ENCODE data around the gene CISD1.

CISD1 gene

GRCh38 chr10:58278274-58278961 is 9.5 kb downstream of the CISD1 start:
- FAIRE-seq (no peak), DNase-seq (ENCODE audit: insufficient read length, low spot score) (no peak)
- TF ChIP-seq POLR2A (IDR thresholded peaks at IDR 0.05; ENCODE audit: low read depth, low read length) (no peak), POU2F2 (IDR thresholded peaks at IDR 0.05; ENCODE audit: low read depth, low read length) (no peak), TAF1 (IDR thresholded peaks at IDR 0.05; ENCODE audit: low read depth, low read length) (no peak), PAX5 (IDR thresholded peaks at IDR 0.05; ENCODE audit: insufficient read depth, low read length, severe bottlenecking) (no peak), SPI1 (IDR thresholded peaks at IDR 0.05; ENCODE audit: low read depth, low read length) (no peak), POLR2AphosphoS5 (IDR thresholded peaks at IDR 0.05; ENCODE audit: low read depth, low read length) (no peak)

GRCh38 chr10:58278962-58279307 is 10.0 kb downstream of the CISD1 start:
- no peak for FAIRE-seq
- TF ChIP-seq POLR2AphosphoS5 (IDR thresholded peaks at IDR 0.05; ENCODE audit: low read depth, low read length) (no peak), POU2F2 (IDR thresholded peaks at IDR 0.05; ENCODE audit: low read depth, low read length) (no peak), PAX5 (IDR thresholded peaks at IDR 0.05; ENCODE audit: insufficient read depth, low read length, severe bottlenecking) (no peak), POLR2A (IDR thresholded peaks at IDR 0.05; ENCODE audit: low read depth, low read length) (no peak), SPI1 (IDR thresholded peaks at IDR 0.05; ENCODE audit: low read depth, low read length) (no peak), TAF1 (IDR thresholded peaks at IDR 0.05; ENCODE audit: low read depth, low read length) (no peak)
- no peak for DNase-seq (ENCODE audit: insufficient read length, low spot score)

GRCh38 chr10:58280477-58280876 is 11.5 kb downstream of the CISD1 start:
- TF ChIP-seq PAX5 (IDR thresholded peaks at IDR 0.05; ENCODE audit: insufficient read depth, low read length, severe bottlenecking) (no peak), SPI1 (IDR thresholded peaks at IDR 0.05; ENCODE audit: low read depth, low read length) (no peak), POU2F2 (IDR thresholded peaks at IDR 0.05; ENCODE audit: low read depth, low read length) (no peak), TAF1 (IDR thresholded peaks at IDR 0.05; ENCODE audit: low read depth, low read length) (no peak), POLR2A (IDR thresholded peaks at IDR 0.05; ENCODE audit: low read depth, low read length) (no peak), POLR2AphosphoS5 (IDR thresholded peaks at IDR 0.05; ENCODE audit: low read depth, low read length) (no peak)
- DNase-seq (ENCODE audit: insufficient read length, low spot score) (no peak), FAIRE-seq (no peak)

- no peak for FAIRE-seq
- TF ChIP-seq SPI1 (IDR thresholded peaks at IDR 0.05; ENCODE audit: low read depth, low read length) (no peak), POLR2AphosphoS5 (IDR thresholded peaks at IDR 0.05; ENCODE audit: low read depth, low read length) (no peak), POU2F2 (IDR thresholded peaks at IDR 0.05; ENCODE audit: low read depth, low read length) (no peak), PAX5 (IDR thresholded peaks at IDR 0.05; ENCODE audit: insufficient read depth, low read length, severe bottlenecking) (no peak), TAF1 (IDR thresholded peaks at IDR 0.05; ENCODE audit: low read depth, low read length) (no peak)
- DNase-seq (ENCODE audit: insufficient read length, low spot score) = no peak
Measured at GRCh38 chr10:58281092-58281752, 12.3 kb downstream of the CISD1 start.

- FAIRE-seq (peak; percentile 89), DNase-seq (ENCODE audit: insufficient read length, low spot score) (no peak)
- TF ChIP-seq POLR2AphosphoS5 (IDR thresholded peaks at IDR 0.05; ENCODE audit: low read depth, low read length) (no peak), SPI1 (IDR thresholded peaks at IDR 0.05; ENCODE audit: low read depth, low read length) (peak; percentile 77)
Measured at GRCh38 chr10:58282615-58283014, 13.7 kb downstream of the CISD1 start.

GRCh38 chr10:58291538-58292174 is 22.7 kb downstream of the CISD1 start:
- DNase-seq (ENCODE audit: insufficient read length, low spot score) = no peak
- FAIRE-seq = peak; percentile 28
- no peak for TF ChIP-seq POU2F2 (IDR thresholded peaks at IDR 0.05; ENCODE audit: low read depth, low read length)
- TF ChIP-seq PAX5 (IDR thresholded peaks at IDR 0.05; ENCODE audit: insufficient read depth, low read length, severe bottlenecking) = no peak

- DNase-seq (ENCODE audit: insufficient read length, low spot score) (no peak), FAIRE-seq (no peak)
- TF ChIP-seq PAX5 (IDR thresholded peaks at IDR 0.05; ENCODE audit: insufficient read depth, low read length, severe bottlenecking) (no peak), TAF1 (IDR thresholded peaks at IDR 0.05; ENCODE audit: low read depth, low read length) (no peak), SPI1 (IDR thresholded peaks at IDR 0.05; ENCODE audit: low read depth, low read length) (no peak), POLR2AphosphoS5 (IDR thresholded peaks at IDR 0.05; ENCODE audit: low read depth, low read length) (no peak), POLR2A (IDR thresholded peaks at IDR 0.05; ENCODE audit: low read depth, low read length) (no peak), POU2F2 (IDR thresholded peaks at IDR 0.05; ENCODE audit: low read depth, low read length) (no peak)
Measured at GRCh38 chr10:58293989-58294388, 25.0 kb downstream of the CISD1 start.

- FAIRE-seq = peak; percentile 70
- DNase-seq (ENCODE audit: insufficient read length, low spot score) = peak; percentile 15
- TF ChIP-seq POLR2A (IDR thresholded peaks at IDR 0.05; ENCODE audit: low read depth, low read length) (no peak), PAX5 (IDR thresholded peaks at IDR 0.05; ENCODE audit: insufficient read depth, low read length, severe bottlenecking) (no peak), POU2F2 (IDR thresholded peaks at IDR 0.05; ENCODE audit: low read depth, low read length) (no peak), SPI1 (IDR thresholded peaks at IDR 0.05; ENCODE audit: low read depth, low read length) (no peak), POLR2AphosphoS5 (IDR thresholded peaks at IDR 0.05; ENCODE audit: low read depth, low read length) (no peak), TAF1 (IDR thresholded peaks at IDR 0.05; ENCODE audit: low read depth, low read length) (no peak)
Measured at GRCh38 chr10:58299580-58299979, 30.6 kb downstream of the CISD1 start.

GRCh38 chr10:58300676-58301075 is 31.7 kb downstream of the CISD1 start:
- no peak for DNase-seq (ENCODE audit: insufficient read length, low spot score)
- FAIRE-seq = no peak
- TF ChIP-seq POLR2A (IDR thresholded peaks at IDR 0.05; ENCODE audit: low read depth, low read length) (no peak), POU2F2 (IDR thresholded peaks at IDR 0.05; ENCODE audit: low read depth, low read length) (no peak), POLR2AphosphoS5 (IDR thresholded peaks at IDR 0.05; ENCODE audit: low read depth, low read length) (no peak), SPI1 (IDR thresholded peaks at IDR 0.05; ENCODE audit: low read depth, low read length) (no peak), PAX5 (IDR thresholded peaks at IDR 0.05; ENCODE audit: insufficient read depth, low read length, severe bottlenecking) (no peak), TAF1 (IDR thresholded peaks at IDR 0.05; ENCODE audit: low read depth, low read length) (no peak)
